OCI-LY3 (cell line): ENCODE results near the gene SLC12A7.

Experiments used
- H2AFZ ChIP-seq: fragments of 200-600, 300-600 bp; shearing (Covaris generic); 2 replicates; pipeline ENCODE4 v1.6.0; 2014; ENCODE audit warnings: antibody characterized with exemption, low read depth, low read length
- H3K27ac ChIP-seq: fragments of 200-600, 300-600 bp; sonication (generic); 2 replicates; pipeline ENCODE4 v1.5.1; 2014; ENCODE audit warnings: mild to moderate bottlenecking, low read length, moderate library complexity, mixed read lengths
- H3K27me3 ChIP-seq: fragments of 200-600, 300-600 bp; sonication (generic); 2 replicates; pipeline ENCODE4 v1.6.1; 2014; ENCODE audit warnings: low read depth, low read length, mixed read lengths
- H3K36me3 ChIP-seq: fragments of 200-600, 300-600 bp; sonication (generic); replicated peaks from 2 replicates; pipeline ENCODE3; 2014; ENCODE audit warnings: low read depth, low read length, mixed read lengths
- H3K4me1 ChIP-seq: fragments of 300-600, 200-600 bp; sonication (generic); 2 replicates; pipeline ENCODE4 v1.6.1; 2014; ENCODE audit warnings: low read length, mixed read lengths
- H3K4me2 ChIP-seq: fragments of 200-600, 300-600 bp; sonication (generic); 2 replicates; pipeline ENCODE4 v1.6.1; 2014; ENCODE audit warnings: low read length, mixed read lengths
- H3K4me3 ChIP-seq: fragments of 300-600, 200-600 bp; sonication (generic); 2 replicates; pipeline ENCODE4 v1.5.1; 2014; ENCODE audit warnings: antibody characterized with exemption, mild to moderate bottlenecking, low read length, moderate library complexity
- H3K79me2 ChIP-seq: fragments of 300-600, 200-600 bp; shearing (Covaris generic); 2 replicates; pipeline ENCODE4 v1.6.1; 2014; ENCODE audit warnings: mild to moderate bottlenecking, low read length, mixed read lengths
- H3K9ac ChIP-seq: fragments of 300-600, 200-600 bp; shearing (Covaris generic); 2 replicates; pipeline ENCODE4 v1.6.0; 2014; ENCODE audit warnings: mild to moderate bottlenecking, low read length, moderate library complexity
- H3K9me3 ChIP-seq: fragments of 200-600, 300-600 bp; shearing (Covaris generic); 2 replicates; pipeline ENCODE4 v1.6.1; 2014; ENCODE audit warnings: low read length, mixed read lengths; ENCODE audit not compliant: insufficient read depth
- H4K20me1 ChIP-seq: fragments of 200-600, 300-600 bp; sonication (generic); 2 replicates; pipeline ENCODE4 v1.6.1; 2016; ENCODE audit warnings: low read length, mixed read lengths; ENCODE audit not compliant: insufficient read depth
- EZH2phosphoT487 ChIP-seq: fragments of 200-600 bp; shearing (Covaris generic); IDR thresholded peaks from 2 replicates; pipeline ENCODE4 v1.6.1; 2018; ENCODE audit warnings: antibody characterized with exemption, mixed run types, low read depth
- TF ChIP-seq, protein P1 (sequence below): fragments of 200-600, 300-600 bp; sonication (generic); IDR thresholded peaks from 2 replicates; pipeline ENCODE4 v1.5.1; 2014; ENCODE audit warnings: antibody characterized with exemption, low read length, low read depth

The SLC12A7 gene

DNA sequence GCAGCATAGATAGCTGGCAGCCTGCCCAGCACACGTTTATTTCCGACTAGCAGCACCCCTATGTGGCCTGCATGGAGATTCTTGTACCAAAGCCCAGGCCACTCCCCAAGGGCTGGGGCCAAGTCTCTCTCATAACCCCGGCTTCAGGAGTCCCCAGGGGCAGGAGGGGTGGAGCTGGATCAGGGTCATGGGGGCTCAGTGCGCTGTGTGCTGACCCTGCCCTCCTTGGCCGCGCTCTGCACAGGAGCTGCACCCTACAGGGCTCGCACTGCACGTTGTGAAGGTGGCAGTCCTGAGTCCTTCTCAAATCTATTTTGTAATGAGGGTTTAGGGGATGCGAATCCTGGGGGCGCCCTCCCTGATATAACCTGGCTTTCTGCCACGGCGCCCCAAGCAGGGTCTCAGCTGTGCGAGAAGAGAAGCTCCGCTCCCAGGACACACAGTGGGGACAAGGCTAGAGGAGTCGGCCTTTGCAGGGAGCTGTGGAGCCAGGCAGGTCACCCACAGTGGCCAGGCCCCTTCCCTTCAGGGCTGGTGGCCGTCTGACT lies 74.7 kb downstream of the SLC12A7 start:
- Histone ChIP-seq H4K20me1 (no peaks in the 10 kb centered on the region), H3K9ac (no peak overlapping the region), H3K27me3 (no peaks in the 10 kb centered on the region), H2AFZ (no peak overlapping the region), H3K36me3 (no peaks in the 10 kb centered on the region), H3K4me1 (no peaks in the 10 kb centered on the region), H3K4me2 (no peak overlapping the region), H3K27ac (no peak overlapping the region), H3K4me3 (no peak overlapping the region), H3K79me2 (no peaks in the 10 kb centered on the region), H3K9me3 (no peaks in the 10 kb centered on the region)
- TF ChIP-seq, protein P1, sequence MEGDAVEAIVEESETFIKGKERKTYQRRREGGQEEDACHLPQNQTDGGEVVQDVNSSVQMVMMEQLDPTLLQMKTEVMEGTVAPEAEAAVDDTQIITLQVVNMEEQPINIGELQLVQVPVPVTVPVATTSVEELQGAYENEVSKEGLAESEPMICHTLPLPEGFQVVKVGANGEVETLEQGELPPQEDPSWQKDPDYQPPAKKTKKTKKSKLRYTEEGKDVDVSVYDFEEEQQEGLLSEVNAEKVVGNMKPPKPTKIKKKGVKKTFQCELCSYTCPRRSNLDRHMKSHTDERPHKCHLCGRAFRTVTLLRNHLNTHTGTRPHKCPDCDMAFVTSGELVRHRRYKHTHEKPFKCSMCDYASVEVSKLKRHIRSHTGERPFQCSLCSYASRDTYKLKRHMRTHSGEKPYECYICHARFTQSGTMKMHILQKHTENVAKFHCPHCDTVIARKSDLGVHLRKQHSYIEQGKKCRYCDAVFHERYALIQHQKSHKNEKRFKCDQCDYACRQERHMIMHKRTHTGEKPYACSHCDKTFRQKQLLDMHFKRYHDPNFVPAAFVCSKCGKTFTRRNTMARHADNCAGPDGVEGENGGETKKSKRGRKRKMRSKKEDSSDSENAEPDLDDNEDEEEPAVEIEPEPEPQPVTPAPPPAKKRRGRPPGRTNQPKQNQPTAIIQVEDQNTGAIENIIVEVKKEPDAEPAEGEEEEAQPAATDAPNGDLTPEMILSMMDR = no peak
- TF ChIP-seq EZH2phosphoT487 = no peak

DNA sequence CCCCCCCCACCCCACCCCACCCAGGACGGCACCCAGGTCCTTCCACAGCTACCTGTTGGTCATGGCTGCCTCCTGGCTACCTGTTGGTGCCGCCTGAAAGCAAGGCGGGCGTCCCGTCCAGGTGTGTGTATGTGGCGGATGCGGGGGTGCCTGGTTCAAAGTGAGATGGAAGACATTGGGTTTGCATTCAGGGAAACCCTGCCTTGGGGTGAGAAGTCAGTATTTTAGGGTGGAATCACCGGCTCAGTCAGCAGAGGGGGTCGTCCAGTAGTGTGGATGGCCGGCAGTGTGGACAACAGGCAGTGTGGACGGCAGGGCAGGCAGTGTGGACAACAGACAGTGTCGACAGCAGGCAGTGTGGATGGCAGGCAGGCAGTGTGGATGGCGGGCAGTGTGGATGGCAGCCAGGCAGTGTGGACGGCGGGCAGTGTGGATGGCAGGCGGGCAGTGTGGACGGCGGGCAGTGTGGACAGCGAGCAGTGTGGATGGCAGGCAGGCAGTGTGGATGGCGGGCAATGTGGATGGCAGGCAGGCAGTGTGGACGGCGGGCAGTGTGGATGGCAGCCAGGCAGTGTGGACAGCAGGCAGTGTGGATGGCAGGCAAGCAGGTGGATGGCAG lies 75.2 kb downstream of the SLC12A7 start:
- Histone ChIP-seq H3K27me3 (no peaks in the 10 kb centered on the region), H4K20me1 (no peaks in the 10 kb centered on the region), H3K4me2 (no peak overlapping the region), H3K36me3 (no peaks in the 10 kb centered on the region), H3K9me3 (no peaks in the 10 kb centered on the region), H3K79me2 (no peaks in the 10 kb centered on the region), H3K9ac (no peak overlapping the region), H3K4me1 (no peaks in the 10 kb centered on the region), H3K4me3 (no peak overlapping the region), H2AFZ (no peak overlapping the region), H3K27ac (no peak overlapping the region)
- TF ChIP-seq EZH2phosphoT487 = no peak
- TF ChIP-seq, protein P1 = no peak

DNA sequence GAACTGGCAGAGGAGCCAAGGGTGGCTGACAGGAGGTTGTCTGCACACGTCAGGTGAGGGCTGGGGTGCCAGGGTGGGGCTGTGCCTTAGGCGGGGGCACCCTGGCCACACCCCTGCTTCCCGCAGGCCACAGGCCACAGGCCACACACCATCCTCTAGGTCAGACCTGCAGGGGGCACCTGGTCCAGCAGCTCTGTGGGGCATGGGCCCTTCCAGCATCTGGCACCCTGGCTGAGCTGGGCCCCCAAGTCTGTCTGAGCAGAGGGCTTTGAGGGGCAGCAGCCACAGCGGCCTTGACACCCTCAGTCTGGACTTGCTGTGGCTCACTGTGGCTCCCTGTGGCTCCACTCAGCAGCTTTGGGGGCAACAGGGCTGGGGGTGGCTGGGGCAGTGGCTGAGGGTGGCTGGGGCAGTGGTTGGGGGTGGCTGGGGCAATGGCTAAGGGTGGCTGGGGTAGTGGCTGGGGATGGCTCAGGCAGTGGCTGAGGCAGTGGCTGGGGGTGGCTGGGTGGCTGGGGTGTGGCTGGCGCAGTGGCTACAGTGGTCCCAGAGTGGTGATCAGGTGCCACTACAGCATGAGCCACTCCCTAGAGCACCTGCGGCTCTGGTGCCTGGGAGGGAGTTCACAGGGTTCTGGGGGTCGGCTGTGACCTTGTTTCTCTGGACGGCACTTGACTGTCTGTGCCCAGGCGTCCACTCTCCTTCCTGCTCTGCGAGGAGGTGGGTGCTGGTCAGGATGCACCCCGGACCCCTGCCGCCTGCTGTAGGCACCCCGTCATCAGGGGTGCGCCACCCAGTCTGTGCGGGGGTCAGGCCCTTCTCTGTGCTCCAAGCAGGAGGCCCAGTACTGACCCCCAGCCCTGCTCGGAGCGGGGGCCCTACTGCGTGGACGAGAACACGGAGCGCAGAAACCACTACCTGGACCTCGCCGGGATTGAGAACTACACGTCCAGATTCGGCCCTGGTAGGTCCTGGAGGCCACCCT lies 76.2 kb downstream of the SLC12A7 start:
- Histone ChIP-seq H3K4me2 (no peak overlapping the region), H3K79me2 (no peaks in the 10 kb centered on the region), H3K9ac (no peak overlapping the region), H3K4me1 (no peaks in the 10 kb centered on the region), H4K20me1 (no peaks in the 10 kb centered on the region), H3K27me3 (no peaks in the 10 kb centered on the region), H2AFZ (no peak overlapping the region), H3K27ac (no peak overlapping the region), H3K4me3 (no peak overlapping the region), H3K9me3 (no peaks in the 10 kb centered on the region), H3K36me3 (no peaks in the 10 kb centered on the region)
- TF ChIP-seq EZH2phosphoT487 = no peak
- TF ChIP-seq, protein P1 = no peak

DNA sequence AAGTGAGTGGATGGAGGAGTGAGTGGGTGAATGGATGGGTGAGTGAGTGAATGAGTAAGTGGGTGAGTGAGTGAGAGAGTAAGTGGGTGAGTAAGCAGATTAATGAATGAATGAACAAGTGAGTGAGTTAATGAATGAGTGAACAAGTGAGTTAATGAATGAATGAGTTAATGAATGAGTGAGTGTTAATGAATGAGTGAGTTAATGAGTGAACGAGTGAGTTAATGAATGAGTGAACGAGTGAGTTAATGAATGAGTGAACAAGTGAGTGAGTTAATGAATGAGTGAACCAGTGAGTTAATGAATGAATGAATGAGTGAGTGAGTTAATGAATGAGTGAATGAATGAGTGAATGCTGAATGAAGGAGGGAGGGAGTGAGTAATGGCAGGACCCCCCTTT lies 76.9 kb downstream of the SLC12A7 start:
- Histone ChIP-seq H4K20me1 (no peaks in the 10 kb centered on the region), H3K4me2 (no peak overlapping the region), H3K4me3 (no peak overlapping the region), H3K4me1 (no peaks in the 10 kb centered on the region), H3K27ac (no peak overlapping the region), H3K27me3 (no peaks in the 10 kb centered on the region), H3K9me3 (no peaks in the 10 kb centered on the region), H3K36me3 (no peaks in the 10 kb centered on the region), H3K9ac (no peak overlapping the region), H2AFZ (no peak overlapping the region), H3K79me2 (no peaks in the 10 kb centered on the region)
- TF ChIP-seq, protein P1 = no peak
- no peak for TF ChIP-seq EZH2phosphoT487
